ENCODE measurements around the gene FNDC3B.

Gene FNDC3B

GRCh38 chr3:172051957-172052354, 12.6 kb downstream of the FNDC3B start:
- no peak overlapping the region for H3K27ac ChIP-seq (ENCODE audit: low read depth, low read length)
- peaks cover 9% of the 10 kb centered on the region in 2 donors for H3K4me1 ChIP-seq (ENCODE audit: control insufficient read depth in 1 of 2, insufficient read depth in 2 of 2, low read length in 2 of 2)
- H3K36me3 ChIP-seq (ENCODE audit: control insufficient read depth in 1 of 2, insufficient read depth in 2 of 2, low read length in 2 of 2): peaks cover 5% of the 10 kb centered on the region in 2 donors

DNA sequence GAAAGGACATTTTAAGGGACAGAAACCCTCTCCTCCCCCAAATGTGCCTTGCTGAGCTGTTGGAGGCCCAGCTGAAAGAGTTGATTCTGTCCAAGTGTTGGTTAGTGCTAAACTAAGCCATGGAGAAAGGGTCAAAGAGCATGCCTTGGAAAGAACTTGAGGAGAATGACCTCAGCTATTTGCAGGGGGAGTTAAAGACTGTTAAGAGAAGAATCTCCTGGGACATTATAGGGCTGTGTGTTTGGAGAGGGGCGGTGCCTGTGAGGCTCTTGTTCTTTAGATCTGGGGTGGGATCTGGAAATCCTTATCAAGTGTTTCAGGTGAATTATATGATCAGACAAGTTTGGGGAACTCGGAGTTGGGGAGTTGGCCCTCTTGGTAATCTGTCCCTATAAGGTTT, 13.0 kb downstream of the FNDC3B start:
- H3K4me3 ChIP-seq (ENCODE audit: low read depth in 1 of 2, low read length in 2 of 2): no peak overlapping the region
- H3K27ac ChIP-seq (ENCODE audit: low read depth, low read length): no peak overlapping the region
- H3K9me3 ChIP-seq (ENCODE audit: control insufficient read depth in 1 of 2, low read length in 2 of 2): no peaks in the 10 kb centered on the region
- H3K9ac ChIP-seq (ENCODE audit: low read depth in 1 of 2, low read length in 2 of 2): no peak overlapping the region
- H3K4me1 ChIP-seq (ENCODE audit: control insufficient read depth in 1 of 2, insufficient read depth in 2 of 2, low read length in 2 of 2): peaks cover 12% of the 10 kb centered on the region in 2 donors
- no peaks in the 10 kb centered on the region for H3K27me3 ChIP-seq (ENCODE audit: control insufficient read depth in 1 of 2, insufficient read depth in 2 of 2, low read length in 2 of 2)
- H3K36me3 ChIP-seq (ENCODE audit: control insufficient read depth in 1 of 2, insufficient read depth in 2 of 2, low read length in 2 of 2): peaks cover 5% of the 10 kb centered on the region in 2 donors

More at GRCh38 chr3:172051957-172052354, 12.6 kb downstream of the FNDC3B start:
- Histone ChIP-seq H3K9me3 (ENCODE audit: control insufficient read depth in 1 of 2, low read length in 2 of 2) (no peaks in the 10 kb centered on the region), H3K9ac (ENCODE audit: low read depth in 1 of 2, low read length in 2 of 2) (no peak overlapping the region), H3K4me3 (ENCODE audit: low read depth in 1 of 2, low read length in 2 of 2) (no peak overlapping the region), H3K27me3 (ENCODE audit: control insufficient read depth in 1 of 2, insufficient read depth in 2 of 2, low read length in 2 of 2) (no peaks in the 10 kb centered on the region)

DNA sequence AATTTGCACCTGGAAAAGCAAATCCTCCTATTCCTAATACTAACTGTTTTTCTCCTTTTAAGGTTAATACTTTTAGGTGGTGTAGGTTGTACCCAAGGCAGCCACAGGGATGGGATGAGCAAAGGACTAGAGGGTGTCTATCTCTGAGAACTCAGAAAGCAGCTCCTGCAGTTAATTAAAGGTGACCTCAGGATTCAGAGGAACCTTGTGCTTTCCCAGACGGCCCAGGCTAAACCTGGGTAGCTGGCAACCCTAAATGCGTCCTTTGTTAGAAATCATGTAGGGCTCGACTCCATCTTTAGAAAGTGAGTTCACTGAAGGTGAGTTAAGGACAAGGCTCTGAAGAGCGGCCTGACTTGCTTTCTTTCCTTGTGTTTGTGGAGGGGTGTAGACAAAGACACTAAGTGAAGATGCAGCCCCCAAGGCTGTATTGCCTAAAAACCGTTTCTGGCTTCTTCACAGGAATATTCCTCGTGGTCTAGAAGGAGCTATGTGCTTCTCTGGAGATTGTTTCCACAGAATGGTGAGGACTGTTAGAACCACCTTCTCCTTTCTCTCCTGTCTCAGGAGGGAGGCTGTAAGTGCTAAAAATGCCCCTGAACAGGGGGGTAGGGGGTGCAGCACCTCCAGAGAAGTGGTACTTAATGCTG, 14.9 kb downstream of the FNDC3B start:
- no peak overlapping the region for H3K4me3 ChIP-seq (ENCODE audit: low read depth in 1 of 2, low read length in 2 of 2)
- peaks cover 12 to 22% of the 10 kb centered on the region in 2 donors for H3K4me1 ChIP-seq (ENCODE audit: control insufficient read depth in 1 of 2, insufficient read depth in 2 of 2, low read length in 2 of 2)
- H3K27me3 ChIP-seq (ENCODE audit: control insufficient read depth in 1 of 2, insufficient read depth in 2 of 2, low read length in 2 of 2): no peaks in the 10 kb centered on the region
- H3K27ac ChIP-seq (ENCODE audit: low read depth, low read length): no peak overlapping the region
- H3K9ac ChIP-seq (ENCODE audit: low read depth in 1 of 2, low read length in 2 of 2): no peak overlapping the region
- no peaks in the 10 kb centered on the region for H3K9me3 ChIP-seq (ENCODE audit: control insufficient read depth in 1 of 2, low read length in 2 of 2)
- H3K36me3 ChIP-seq (ENCODE audit: control insufficient read depth in 1 of 2, insufficient read depth in 2 of 2, low read length in 2 of 2): peaks cover 4 to 5% of the 10 kb centered on the region in 2 donors

DNA sequence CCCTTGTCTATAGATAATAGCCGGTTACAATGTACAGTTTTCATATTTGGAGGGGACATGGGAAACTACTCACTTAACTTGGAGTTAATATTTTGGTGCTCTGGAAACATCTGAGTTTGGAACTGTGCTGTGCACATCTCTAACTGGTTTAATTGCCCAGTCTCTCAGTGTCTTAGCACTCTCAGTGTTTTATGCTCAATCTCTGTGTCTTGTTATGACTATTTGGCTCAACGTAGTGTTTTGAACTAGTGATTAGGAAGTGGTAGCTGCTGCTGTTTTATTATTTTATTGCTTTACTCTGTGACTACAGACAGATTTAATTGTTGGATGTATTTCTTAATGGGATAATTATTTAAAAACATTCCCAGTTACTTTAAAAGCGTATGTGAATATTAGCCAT, 17.0 kb downstream of the FNDC3B start:
- H3K27me3 ChIP-seq (ENCODE audit: control insufficient read depth in 1 of 2, insufficient read depth in 2 of 2, low read length in 2 of 2): no peaks in the 10 kb centered on the region
- peaks cover 15 to 29% of the 10 kb centered on the region in 2 donors for H3K4me1 ChIP-seq (ENCODE audit: control insufficient read depth in 1 of 2, insufficient read depth in 2 of 2, low read length in 2 of 2)

GRCh38 chr3:172057059-172057458, 17.7 kb downstream of the FNDC3B start:
- Histone ChIP-seq H3K27me3 (ENCODE audit: control insufficient read depth in 1 of 2, insufficient read depth in 2 of 2, low read length in 2 of 2) (no peaks in the 10 kb centered on the region), H3K36me3 (ENCODE audit: control insufficient read depth in 1 of 2, insufficient read depth in 2 of 2, low read length in 2 of 2) (peaks cover 0 to 5% of the 10 kb centered on the region in 2 donors), H3K9me3 (ENCODE audit: control insufficient read depth in 1 of 2, low read length in 2 of 2) (no peaks in the 10 kb centered on the region), H3K27ac (ENCODE audit: low read depth, low read length) (no peak overlapping the region), H3K9ac (ENCODE audit: low read depth in 1 of 2, low read length in 2 of 2) (no peak overlapping the region), H3K4me3 (ENCODE audit: low read depth in 1 of 2, low read length in 2 of 2) (no peak overlapping the region), H3K4me1 (ENCODE audit: control insufficient read depth in 1 of 2, insufficient read depth in 2 of 2, low read length in 2 of 2) (peaks cover 20 to 35% of the 10 kb centered on the region in 2 donors)

More for the DNA sequence above, 17.0 kb downstream of the FNDC3B start:
- no peaks in the 10 kb centered on the region for H3K9me3 ChIP-seq (ENCODE audit: control insufficient read depth in 1 of 2, low read length in 2 of 2)
- H3K27ac ChIP-seq (ENCODE audit: low read depth, low read length): no peak overlapping the region
- peaks cover 0 to 5% of the 10 kb centered on the region in 2 donors for H3K36me3 ChIP-seq (ENCODE audit: control insufficient read depth in 1 of 2, insufficient read depth in 2 of 2, low read length in 2 of 2)
- no peak overlapping the region for H3K4me3 ChIP-seq (ENCODE audit: low read depth in 1 of 2, low read length in 2 of 2)
- H3K9ac ChIP-seq (ENCODE audit: low read depth in 1 of 2, low read length in 2 of 2): no peak overlapping the region

DNA sequence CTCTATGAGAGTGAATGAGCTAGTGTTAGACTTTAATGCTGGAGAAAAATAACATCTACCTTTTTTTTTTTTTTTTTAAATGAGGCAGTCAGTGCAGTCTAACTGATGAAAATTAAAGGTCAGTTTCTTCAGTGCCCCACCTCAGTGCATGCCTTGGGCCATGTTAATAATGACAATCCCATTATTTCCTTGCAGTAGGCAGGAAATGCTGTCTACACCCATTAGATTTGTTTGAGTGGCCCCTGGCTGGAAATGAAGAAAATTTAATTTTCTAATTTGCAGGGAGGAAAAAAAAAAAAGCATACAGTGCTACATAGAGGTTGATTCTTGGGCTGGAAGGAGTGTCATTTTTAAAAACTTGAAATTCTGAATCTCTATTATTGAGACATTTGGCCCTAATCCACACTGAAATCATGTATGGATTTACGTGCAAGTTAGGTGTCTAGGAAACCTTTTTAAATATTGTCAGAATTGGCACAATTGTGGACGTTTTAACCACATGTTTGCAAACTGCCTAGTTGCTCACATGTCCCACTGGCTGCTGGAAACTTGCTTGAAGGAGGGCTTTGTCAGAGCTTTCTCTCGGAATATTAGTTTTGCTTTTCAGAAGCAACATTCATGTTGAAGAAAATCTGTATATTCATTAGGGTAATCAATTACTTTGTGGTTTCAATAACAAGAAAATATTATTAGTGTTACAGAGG, 18.4 kb downstream of the FNDC3B start:
- Histone ChIP-seq H3K9me3 (ENCODE audit: control insufficient read depth in 1 of 2, low read length in 2 of 2) (no peaks in the 10 kb centered on the region), H3K9ac (ENCODE audit: low read depth in 1 of 2, low read length in 2 of 2) (no peak overlapping the region), H3K27me3 (ENCODE audit: control insufficient read depth in 1 of 2, insufficient read depth in 2 of 2, low read length in 2 of 2) (no peaks in the 10 kb centered on the region), H3K4me3 (ENCODE audit: low read depth in 1 of 2, low read length in 2 of 2) (no peak overlapping the region), H3K4me1 (ENCODE audit: control insufficient read depth in 1 of 2, insufficient read depth in 2 of 2, low read length in 2 of 2) (peaks cover 25 to 40% of the 10 kb centered on the region in 2 donors), H3K27ac (ENCODE audit: low read depth, low read length) (no peak overlapping the region), H3K36me3 (ENCODE audit: control insufficient read depth in 1 of 2, insufficient read depth in 2 of 2, low read length in 2 of 2) (no peaks in the 10 kb centered on the region)

GRCh38 chr3:172059532-172059931, 20.2 kb downstream of the FNDC3B start:
- Histone ChIP-seq H3K9ac (ENCODE audit: low read depth in 1 of 2, low read length in 2 of 2) (no peak overlapping the region), H3K4me3 (ENCODE audit: low read depth in 1 of 2, low read length in 2 of 2) (no peak overlapping the region), H3K27ac (ENCODE audit: low read depth, low read length) (no peak overlapping the region), H3K9me3 (ENCODE audit: control insufficient read depth in 1 of 2, low read length in 2 of 2) (no peaks in the 10 kb centered on the region), H3K27me3 (ENCODE audit: control insufficient read depth in 1 of 2, insufficient read depth in 2 of 2, low read length in 2 of 2) (no peaks in the 10 kb centered on the region), H3K4me1 (ENCODE audit: control insufficient read depth in 1 of 2, insufficient read depth in 2 of 2, low read length in 2 of 2) (peaks cover 25 to 51% of the 10 kb centered on the region in 2 donors), H3K36me3 (ENCODE audit: control insufficient read depth in 1 of 2, insufficient read depth in 2 of 2, low read length in 2 of 2) (no peaks in the 10 kb centered on the region)

GRCh38 chr3:172060234-172060633, 20.9 kb downstream of the FNDC3B start:
- no peaks in the 10 kb centered on the region for H3K9me3 ChIP-seq (ENCODE audit: control insufficient read depth in 1 of 2, low read length in 2 of 2)
- no peaks in the 10 kb centered on the region for H3K36me3 ChIP-seq (ENCODE audit: control insufficient read depth in 1 of 2, insufficient read depth in 2 of 2, low read length in 2 of 2)
- no peaks in the 10 kb centered on the region for H3K27me3 ChIP-seq (ENCODE audit: control insufficient read depth in 1 of 2, insufficient read depth in 2 of 2, low read length in 2 of 2)
- H3K4me3 ChIP-seq (ENCODE audit: low read depth in 1 of 2, low read length in 2 of 2): no peak overlapping the region
- H3K9ac ChIP-seq (ENCODE audit: low read depth in 1 of 2, low read length in 2 of 2): no peak overlapping the region
- H3K27ac ChIP-seq (ENCODE audit: low read depth, low read length): no peak overlapping the region
- H3K4me1 ChIP-seq (ENCODE audit: control insufficient read depth in 1 of 2, insufficient read depth in 2 of 2, low read length in 2 of 2): peaks cover 26 to 52% of the 10 kb centered on the region in 2 donors

- Histone ChIP-seq H3K27ac (ENCODE audit: low read depth, low read length) (peak overlapping the region; percentile 54), H3K4me3 (ENCODE audit: low read depth in 1 of 2, low read length in 2 of 2) (peak overlapping the region; percentile 20 to 56), H3K9ac (ENCODE audit: low read depth in 1 of 2, low read length in 2 of 2) (peak overlapping the region; percentile 27 to 46), H3K36me3 (ENCODE audit: control insufficient read depth in 1 of 2, insufficient read depth in 2 of 2, low read length in 2 of 2) (no peaks in the 10 kb centered on the region), H3K27me3 (ENCODE audit: control insufficient read depth in 1 of 2, insufficient read depth in 2 of 2, low read length in 2 of 2) (no peaks in the 10 kb centered on the region), H3K4me1 (ENCODE audit: control insufficient read depth in 1 of 2, insufficient read depth in 2 of 2, low read length in 2 of 2) (peaks cover 33 to 60% of the 10 kb centered on the region in 2 donors), H3K9me3 (ENCODE audit: control insufficient read depth in 1 of 2, low read length in 2 of 2) (no peaks in the 10 kb centered on the region)
These were observed 22.4 kb downstream of the FNDC3B start for GRCh38 chr3:172061724-172062184.

- Histone ChIP-seq H3K27me3 (ENCODE audit: control insufficient read depth in 1 of 2, insufficient read depth in 2 of 2, low read length in 2 of 2) (no peaks in the 10 kb centered on the region), H3K9ac (ENCODE audit: low read depth in 1 of 2, low read length in 2 of 2) (no peak overlapping the region), H3K4me3 (ENCODE audit: low read depth in 1 of 2, low read length in 2 of 2) (no peak overlapping the region), H3K4me1 (ENCODE audit: control insufficient read depth in 1 of 2, insufficient read depth in 2 of 2, low read length in 2 of 2) (peaks cover 33 to 61% of the 10 kb centered on the region in 2 donors), H3K9me3 (ENCODE audit: control insufficient read depth in 1 of 2, low read length in 2 of 2) (no peaks in the 10 kb centered on the region), H3K27ac (ENCODE audit: low read depth, low read length) (no peak overlapping the region), H3K36me3 (ENCODE audit: control insufficient read depth in 1 of 2, insufficient read depth in 2 of 2, low read length in 2 of 2) (no peaks in the 10 kb centered on the region)
These were observed 23.4 kb downstream of the FNDC3B start for GRCh38 chr3:172062761-172063160.

Measured in duodenal mucosa (tissue), 2 donors.